SK-N-DZ (cell line): ENCODE data around the gene GPC5.
"Not testable (repeated sequence)": the region's sequence is repeated elsewhere in the genome, so short reads cannot be mapped to it uniquely, and the experiment has no call there.

ENCODE experiments used
- DNase-seq: peaks from one replicate; pipeline ENCODE4 v3.0.0-alpha.2; 2015; ENCODE audit warnings: low spot score

The GPC5 gene

GRCh38 chr13:92721620-92722019 is 1323.2 kb downstream of the GPC5 start:
- no peak for DNase-seq

DNA sequence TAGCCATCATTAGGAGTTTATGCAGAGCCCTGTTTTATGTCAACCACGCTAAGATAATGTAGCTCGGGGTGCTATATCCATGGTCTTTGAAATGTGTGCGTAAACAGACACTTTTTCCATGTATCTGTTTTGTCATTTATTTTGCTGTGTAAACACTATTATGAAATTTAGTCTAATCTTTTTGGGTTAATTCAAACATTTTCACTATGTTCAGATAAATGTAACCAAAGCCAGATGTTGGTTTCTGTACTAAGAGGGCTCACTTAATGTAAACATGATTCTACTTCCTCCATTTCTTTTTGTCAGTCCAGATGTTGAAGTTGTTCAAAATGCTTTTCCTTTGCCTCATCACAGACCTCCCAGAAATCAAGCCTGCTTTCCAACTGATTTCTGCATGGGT is 1328.7 kb downstream of the GPC5 start:
- DNase-seq = peak; percentile 29

DNA sequence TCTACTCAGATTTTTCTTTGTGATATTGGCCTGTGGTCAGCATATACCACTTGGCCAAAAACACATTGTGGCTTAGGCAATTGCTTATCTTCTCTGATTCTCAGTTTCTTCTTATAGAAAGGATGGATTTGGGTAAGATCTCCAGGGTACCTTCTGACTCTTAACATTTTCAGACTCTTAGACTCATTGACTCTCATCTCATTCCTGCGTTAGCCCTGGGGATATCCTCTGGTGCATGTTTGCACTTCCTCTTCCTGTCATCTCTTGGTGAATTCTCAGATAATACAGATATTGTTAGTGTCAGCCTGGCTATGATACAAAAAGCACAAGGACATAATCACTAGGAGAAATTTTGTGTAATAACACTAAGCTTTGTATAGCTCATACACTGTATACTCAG is 1335.6 kb downstream of the GPC5 start:
- DNase-seq = peak; percentile 10

- DNase-seq = no peak
Measured at GRCh38 chr13:92734545-92734944, 1336.1 kb downstream of the GPC5 start.

- DNase-seq = no peak
Measured at GRCh38 chr13:92735909-92736308, 1337.5 kb downstream of the GPC5 start.

DNA sequence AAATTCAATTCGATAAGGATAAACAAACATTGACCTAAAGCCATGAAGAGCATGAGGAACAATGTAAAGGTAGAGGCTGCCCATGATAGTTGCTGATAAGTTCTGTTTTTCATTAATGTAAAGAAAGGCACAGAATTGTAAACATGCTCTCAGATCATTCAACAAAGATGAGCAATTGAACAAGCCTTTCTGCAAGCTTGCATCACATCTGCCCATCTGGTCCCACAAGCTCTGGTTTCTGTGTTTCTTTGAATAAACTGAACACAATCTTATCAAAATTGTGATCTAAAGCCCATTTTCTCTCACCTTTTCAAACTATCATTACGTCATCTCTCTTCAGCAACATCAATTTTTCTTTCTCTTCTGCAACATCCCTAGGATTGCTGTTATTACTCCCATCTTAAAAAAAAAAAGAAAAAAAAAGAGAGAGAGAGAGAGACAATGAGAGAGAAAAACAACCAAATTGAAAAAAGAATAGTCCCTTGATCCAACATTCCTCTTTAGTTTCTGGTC is 1340.9 kb downstream of the GPC5 start:
- peak; percentile 10 for DNase-seq

DNA sequence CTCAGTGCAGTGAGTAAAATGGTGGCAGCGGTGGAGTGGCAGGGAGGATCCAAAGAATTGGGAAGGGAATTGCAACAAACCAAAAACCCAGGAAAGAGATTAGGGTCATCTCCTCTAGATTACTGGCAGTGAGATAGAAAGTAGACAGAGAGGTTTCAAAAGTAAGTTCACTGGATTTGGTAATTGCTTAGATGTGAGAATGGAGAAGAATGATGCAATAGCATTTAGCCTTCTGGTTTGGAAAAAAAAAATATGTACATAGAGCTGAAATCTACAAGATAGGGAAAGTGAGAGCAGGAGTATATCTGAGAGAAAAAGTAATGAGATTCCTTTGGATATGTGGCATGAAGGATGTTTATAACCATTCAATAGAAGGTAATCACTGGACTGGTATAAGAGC is 1345.6 kb downstream of the GPC5 start:
- DNase-seq = no peak

- no peak for DNase-seq
Measured at GRCh38 chr13:92745258-92745657, 1346.8 kb downstream of the GPC5 start.

- not testable (repeated sequence) for DNase-seq
Measured at GRCh38 chr13:92752705-92753104, 1354.3 kb downstream of the GPC5 start.

- DNase-seq = no peak
Measured at GRCh38 chr13:92761710-92762109, 1363.3 kb downstream of the GPC5 start.

GRCh38 chr13:92767468-92767867 is 1369.0 kb downstream of the GPC5 start:
- no peak for DNase-seq

GRCh38 chr13:92768602-92769001 is 1370.2 kb downstream of the GPC5 start:
- peak; percentile 67 for DNase-seq

DNA sequence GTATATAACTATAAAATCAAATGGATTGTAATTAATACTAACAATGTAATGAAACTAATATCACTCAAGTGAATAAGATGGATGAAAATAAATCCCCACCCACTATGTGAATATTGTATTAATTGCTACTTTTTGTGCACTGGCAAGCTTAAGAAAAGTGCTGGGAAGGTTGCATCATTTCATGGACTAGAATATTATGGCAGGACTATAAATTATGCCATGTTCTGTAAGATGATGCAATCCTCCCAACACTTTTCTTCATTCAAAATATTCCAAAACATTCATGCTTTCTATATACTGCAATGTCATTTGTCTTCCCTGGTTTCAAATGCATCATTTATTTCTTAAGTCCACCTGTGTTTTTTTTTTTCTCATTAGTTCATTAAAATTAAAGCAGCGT is 1370.6 kb downstream of the GPC5 start:
- DNase-seq = no peak

GRCh38 chr13:92775658-92776057 is 1377.2 kb downstream of the GPC5 start:
- no peak for DNase-seq

DNA sequence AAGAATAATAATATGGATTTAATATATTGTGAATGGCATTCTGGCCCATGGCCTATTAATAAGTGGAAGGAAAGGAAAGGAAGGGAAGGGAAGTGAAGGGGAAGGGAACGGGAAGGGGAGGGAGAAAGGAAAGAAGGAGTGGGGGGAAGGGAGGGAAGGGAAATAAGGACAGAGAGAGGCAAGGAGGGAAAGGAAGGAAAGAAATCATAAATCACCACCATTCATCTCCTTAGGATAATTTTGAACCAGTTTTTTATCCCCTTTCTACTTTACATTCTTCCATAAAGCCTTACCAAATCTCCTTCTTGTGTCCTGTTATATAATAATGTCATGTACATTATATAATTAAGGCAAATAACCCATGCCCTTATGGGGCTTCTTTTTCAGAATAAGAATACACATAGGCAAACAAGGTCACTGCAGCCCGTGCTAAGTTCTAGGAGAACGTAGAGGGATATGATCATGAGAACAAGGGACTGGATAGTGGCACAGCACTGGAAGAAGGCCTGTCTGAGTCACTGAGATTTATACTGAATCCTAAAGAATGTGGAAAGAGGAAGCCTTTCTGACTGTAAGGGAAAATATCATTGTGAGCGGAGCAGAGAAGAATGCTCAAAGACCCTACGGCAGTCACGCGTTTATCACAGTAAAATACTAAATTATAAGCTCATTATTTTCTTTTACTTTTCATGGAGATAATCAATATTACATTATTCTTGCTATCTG is 1383.7 kb downstream of the GPC5 start:
- DNase-seq = no peak

- DNase-seq = no peak
Measured at GRCh38 chr13:92802776-92803175, 1404.4 kb downstream of the GPC5 start.

- no peak for DNase-seq
Measured at GRCh38 chr13:92804346-92804745, 1405.9 kb downstream of the GPC5 start.

- DNase-seq = no peak
Measured at GRCh38 chr13:92804926-92805325, 1406.5 kb downstream of the GPC5 start.

- no peak for DNase-seq
Measured at GRCh38 chr13:92805766-92806165, 1407.3 kb downstream of the GPC5 start.

DNA sequence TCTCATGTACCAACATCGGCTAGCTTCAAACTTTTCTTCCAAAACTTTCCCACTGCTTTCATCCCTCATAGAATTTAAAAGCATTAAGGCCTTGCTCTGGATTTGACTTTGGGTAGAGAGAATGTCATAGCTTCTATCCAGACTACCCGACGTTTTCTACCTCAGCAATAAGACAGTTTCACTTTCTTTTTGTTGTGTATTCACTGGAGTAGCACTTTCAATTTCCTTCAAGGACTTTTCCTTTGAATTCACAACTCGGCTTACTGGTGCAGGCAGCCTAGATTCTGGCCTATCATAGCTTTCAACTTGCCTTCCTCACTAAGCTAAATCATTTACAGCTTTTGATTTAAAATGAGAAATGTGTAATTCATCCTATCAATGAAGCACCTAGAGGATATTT is 1407.8 kb downstream of the GPC5 start:
- no peak for DNase-seq

DNA sequence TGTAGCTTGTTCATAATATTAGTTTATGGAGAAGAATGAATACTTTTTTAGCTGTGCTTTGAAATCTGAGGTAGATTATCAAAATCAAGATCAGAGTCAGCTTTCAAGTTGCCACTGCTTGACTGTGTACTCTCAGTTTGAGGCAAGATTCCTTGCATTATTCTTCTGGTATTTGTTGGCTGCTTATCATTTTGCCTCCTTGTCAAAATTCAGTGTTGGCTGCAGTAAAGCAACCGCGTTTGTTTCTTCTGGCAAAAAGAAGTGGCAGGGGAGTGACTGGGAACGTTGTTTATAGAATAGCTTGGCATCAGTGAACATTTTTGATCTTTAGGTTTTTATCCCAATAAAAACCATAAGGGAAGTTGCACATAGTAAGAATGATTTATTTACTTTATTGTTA is 1408.9 kb downstream of the GPC5 start:
- DNase-seq = no peak

- DNase-seq = no peak
Measured at GRCh38 chr13:92807966-92808365, 1409.5 kb downstream of the GPC5 start.

- DNase-seq = no peak
Measured at GRCh38 chr13:92821324-92821723, 1422.9 kb downstream of the GPC5 start.

DNA sequence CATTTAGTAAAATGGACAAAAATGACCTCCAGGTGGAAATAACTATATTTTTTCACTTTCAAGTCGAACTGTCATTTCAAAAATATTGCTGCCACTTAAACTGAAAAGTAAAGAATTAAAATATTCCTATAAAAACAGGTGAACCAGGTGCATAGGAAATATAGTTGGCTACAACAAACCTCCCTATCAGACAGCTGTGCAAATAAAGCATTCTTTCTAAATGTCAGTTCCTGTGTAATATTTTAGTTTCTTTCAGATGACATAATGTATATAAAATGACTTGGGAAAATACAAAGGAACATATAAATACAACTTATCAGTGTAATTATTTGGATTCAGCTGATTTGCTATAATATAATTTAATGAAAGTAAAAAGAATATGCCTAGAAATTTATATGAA is 1424.6 kb downstream of the GPC5 start:
- DNase-seq = no peak
